HepG2 (cell line): ENCODE measurements around the gene ARHGAP26.

ENCODE experiments used
- BHLHE40 ChIP-seq: IDR thresholded peaks from 2 replicates; pipeline ENCODE4 v1.6.1; 2011; ENCODE audit warnings: low read length, improper control_type of control experiment
- CTCF ChIP-seq: sonication (generic); formaldehyde crosslinking; IDR thresholded peaks from 2 replicates; pipeline ENCODE4 v1.5.0; 2020; ENCODE audit warnings: mild to moderate bottlenecking, missing genetic modification reagents, moderate library complexity
- FOSL1 ChIP-seq: sonication (generic); formaldehyde crosslinking; IDR thresholded peaks from 2 replicates; pipeline ENCODE4 v1.9.0; 2021; ENCODE audit warnings: missing genetic modification reagents, borderline replicate concordance
- MAFK ChIP-seq, 2 experiments: IDR thresholded peaks in 1 of 2; conservative IDR thresholded peaks in 1 of 2; 2 replicates each; pipeline ENCODE4 v1.6.1; 2011; ENCODE audit warnings: improper control_type of control experiment in 2 of 2, low read length in 2 of 2
- MTF1 ChIP-seq: sonication (generic); formaldehyde crosslinking; IDR thresholded peaks from 2 replicates; pipeline ENCODE4 v1.5.0; 2020; ENCODE audit warnings: missing genetic modification reagents
- MXI1 ChIP-seq: IDR thresholded peaks from 3 replicates; pipeline ENCODE4 v1.6.1; 2012; ENCODE audit warnings: low read depth, low read length, inconsistent platforms, borderline replicate concordance
- SP4 ChIP-seq: sonication (generic); formaldehyde crosslinking; IDR thresholded peaks from 2 replicates; pipeline ENCODE4 v1.8.1; 2023; ENCODE audit warnings: mild to moderate bottlenecking, missing genetic modification reagents
- ZNF737 ChIP-seq: sonication (generic); formaldehyde crosslinking; IDR thresholded peaks from 2 replicates; pipeline ENCODE4 v1.5.0; 2020; ENCODE audit warnings: missing genetic modification reagents, mild to moderate bottlenecking, borderline replicate concordance

- TF ChIP-seq ZNF737 (CRISPR knock-in tag), result no peak
- no peak for TF ChIP-seq CTCF (CRISPR knock-in tag)
- no peak for TF ChIP-seq MAFK (conservative IDR thresholded peaks at IDR 0.05 in 1 of 2, IDR thresholded peaks at IDR 0.05 in 1 of 2; ENCODE audit: low read length in 2 of 2)
- no peak for TF ChIP-seq MTF1 (CRISPR knock-in tag)
- TF ChIP-seq FOSL1 (CRISPR knock-in tag), result no peak
- no peak for TF ChIP-seq MXI1
- TF ChIP-seq SP4, result no peak
- no peak for TF ChIP-seq BHLHE40
These were observed 99.7 kb downstream of the ARHGAP26 start for GRCh38 chr5:142869886-142870285.
